OCI-LY1 (cell line): Measurements from ENCODE around the gene FHIT.

ENCODE experiments used
- EZH2 ChIP-seq: fragments of 200-600 bp; sonication (generic), shearing (Covaris generic); IDR thresholded peaks from 2 replicates; pipeline ENCODE4 v1.8.0; 2017; ENCODE audit warnings: borderline replicate concordance, mixed run types, mild to moderate bottlenecking, antibody characterized with exemption, low read length, moderate library complexity, mixed read lengths
- TF ChIP-seq, protein P1 (sequence below): fragments of 200-600 bp; sonication (generic), shearing (Covaris generic); IDR thresholded peaks from 2 replicates; pipeline ENCODE4 v1.5.1; 2017; ENCODE audit warnings: mild to moderate bottlenecking, antibody characterized with exemption, low read length, moderate library complexity, mixed read lengths

DNA sequence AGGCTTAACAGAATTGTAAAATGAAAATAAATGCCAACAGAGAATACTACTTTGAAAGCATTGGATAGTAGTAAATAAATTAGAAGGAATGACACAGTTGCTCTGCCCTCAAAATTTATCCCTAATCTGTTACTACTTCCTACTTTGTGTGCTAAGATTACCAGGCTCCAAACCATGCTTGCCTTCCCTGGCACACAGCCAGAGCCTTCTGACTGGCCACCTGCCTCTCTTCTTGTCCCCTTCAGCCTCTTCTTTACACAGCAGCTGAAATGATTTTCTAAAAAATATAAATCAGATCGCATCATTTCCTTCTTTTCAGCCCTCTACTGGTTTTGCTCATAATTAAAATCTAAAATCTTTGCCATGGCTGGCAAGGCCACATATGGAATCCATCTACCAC, 334.1 kb downstream of the FHIT start:
- no peak for TF ChIP-seq EZH2
- TF ChIP-seq, protein P1, sequence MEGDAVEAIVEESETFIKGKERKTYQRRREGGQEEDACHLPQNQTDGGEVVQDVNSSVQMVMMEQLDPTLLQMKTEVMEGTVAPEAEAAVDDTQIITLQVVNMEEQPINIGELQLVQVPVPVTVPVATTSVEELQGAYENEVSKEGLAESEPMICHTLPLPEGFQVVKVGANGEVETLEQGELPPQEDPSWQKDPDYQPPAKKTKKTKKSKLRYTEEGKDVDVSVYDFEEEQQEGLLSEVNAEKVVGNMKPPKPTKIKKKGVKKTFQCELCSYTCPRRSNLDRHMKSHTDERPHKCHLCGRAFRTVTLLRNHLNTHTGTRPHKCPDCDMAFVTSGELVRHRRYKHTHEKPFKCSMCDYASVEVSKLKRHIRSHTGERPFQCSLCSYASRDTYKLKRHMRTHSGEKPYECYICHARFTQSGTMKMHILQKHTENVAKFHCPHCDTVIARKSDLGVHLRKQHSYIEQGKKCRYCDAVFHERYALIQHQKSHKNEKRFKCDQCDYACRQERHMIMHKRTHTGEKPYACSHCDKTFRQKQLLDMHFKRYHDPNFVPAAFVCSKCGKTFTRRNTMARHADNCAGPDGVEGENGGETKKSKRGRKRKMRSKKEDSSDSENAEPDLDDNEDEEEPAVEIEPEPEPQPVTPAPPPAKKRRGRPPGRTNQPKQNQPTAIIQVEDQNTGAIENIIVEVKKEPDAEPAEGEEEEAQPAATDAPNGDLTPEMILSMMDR, result no peak
